Measurements from ENCODE around the gene UBE2D2.
"Not testable (repeated sequence)": the region's sequence is repeated elsewhere in the genome, so short reads cannot be mapped to it uniquely, and the experiment has no call there.

Gene UBE2D2

GRCh38 chr5:139549162-139549894 is 11.8 kb upstream of the UBE2D2 start:
- no peak for DNase-seq

- DNase-seq: not testable (repeated sequence)
These were observed 10.9 kb upstream of the UBE2D2 start for GRCh38 chr5:139550051-139550872.

- no peak for DNase-seq
These were observed 9.8 kb upstream of the UBE2D2 start for GRCh38 chr5:139551191-139551889.

GRCh38 chr5:139552893-139553575 is 8.1 kb upstream of the UBE2D2 start:
- DNase-seq: no peak

- no peak for DNase-seq
These were observed 6.9 kb upstream of the UBE2D2 start for GRCh38 chr5:139554264-139554663.

GRCh38 chr5:139557811-139558210 is 3.3 kb upstream of the UBE2D2 start:
- no peak for DNase-seq

GRCh38 chr5:139561655-139562451 is 714 bp downstream of the UBE2D2 start:
- DNase-seq: no peak

- no peak for DNase-seq
These were observed 1.7 kb downstream of the UBE2D2 start for GRCh38 chr5:139562847-139563246.

- peak; percentile 58 for DNase-seq
These were observed 4.5 kb downstream of the UBE2D2 start for GRCh38 chr5:139565411-139566305.

- DNase-seq: no peak
These were observed 5.5 kb downstream of the UBE2D2 start for GRCh38 chr5:139566611-139567010.

- DNase-seq: no peak
These were observed 8.3 kb downstream of the UBE2D2 start for GRCh38 chr5:139569270-139569955.

- DNase-seq: no peak
These were observed 10.4 kb downstream of the UBE2D2 start for GRCh38 chr5:139571543-139571942.

GRCh38 chr5:139571966-139572365 is 10.8 kb downstream of the UBE2D2 start:
- DNase-seq: no peak

- DNase-seq: no peak
These were observed 13.6 kb downstream of the UBE2D2 start for GRCh38 chr5:139574641-139575312.

- DNase-seq: no peak
These were observed 14.1 kb downstream of the UBE2D2 start for GRCh38 chr5:139575313-139575646.

GRCh38 chr5:139575751-139576150 is 14.6 kb downstream of the UBE2D2 start:
- no peak for DNase-seq

GRCh38 chr5:139577689-139578290 is 16.7 kb downstream of the UBE2D2 start:
- no peak for DNase-seq

- no peak for DNase-seq
These were observed 17.2 kb downstream of the UBE2D2 start for GRCh38 chr5:139578325-139578724.

GRCh38 chr5:139582181-139582580 is 21.0 kb downstream of the UBE2D2 start:
- DNase-seq: not testable (repeated sequence)

- DNase-seq: no peak
These were observed 23.0 kb downstream of the UBE2D2 start for GRCh38 chr5:139584137-139584536.

All from DMS79 (cell line).